ENCODE data around the gene DCP1A. TPM values are rescaled to one million over a fixed set of nuclear protein-coding genes. Genes with fewer than 3 reads are reported as not detected.
A peak's percentile ranks its signal among the peaks of the same experiment; 100 is the strongest.

Gene DCP1A
- total and polyA plus RNA-seq, 2 of the 13 experiments (the other 11 are each of a cell fraction or from before 2014, with no cell fraction given), result 14.2 to 41.2 TPM

DNA sequence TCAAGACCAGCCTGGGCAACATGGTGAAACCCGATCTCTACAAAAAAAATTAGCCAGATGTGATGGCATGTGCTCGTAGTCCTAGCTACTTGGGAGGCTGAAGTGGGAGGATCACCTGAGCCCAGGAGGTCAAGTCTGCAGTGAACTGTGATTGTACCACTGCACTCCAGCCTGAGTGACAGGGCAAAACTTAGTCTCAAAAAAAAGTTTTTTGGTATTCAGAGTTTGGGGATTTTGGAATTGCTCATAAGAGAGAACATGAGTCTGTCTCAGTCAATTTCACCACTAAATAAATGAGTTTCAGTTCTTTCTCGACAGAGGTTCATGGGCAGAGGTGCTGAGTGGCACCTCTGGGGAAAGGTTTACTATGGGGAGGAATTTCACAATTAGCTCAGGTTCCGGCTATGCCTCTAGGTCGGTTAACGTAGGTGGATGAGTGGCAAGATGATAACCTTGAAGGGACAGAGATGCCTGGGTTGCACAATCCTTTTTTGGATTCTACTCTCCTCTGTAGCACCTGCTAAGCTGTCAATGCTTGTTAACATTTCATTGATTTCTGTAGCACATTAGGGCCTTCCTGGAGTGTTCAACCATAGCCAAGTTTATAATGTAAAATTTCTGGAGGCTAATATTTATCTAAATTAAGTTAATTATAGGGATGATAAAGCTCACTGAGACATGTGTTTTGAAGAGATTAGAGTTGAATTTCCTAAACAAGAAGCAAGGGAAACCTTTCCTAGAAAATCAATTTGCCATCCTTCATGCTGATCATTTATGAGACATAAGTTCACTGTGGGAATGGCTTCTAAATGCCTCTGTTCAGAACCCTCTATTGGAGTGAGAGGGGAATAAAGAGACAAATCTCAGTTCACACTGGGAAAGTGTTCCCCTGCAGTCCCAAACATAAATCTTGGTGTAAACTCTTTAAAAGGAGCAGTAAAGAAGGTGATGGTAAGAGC, 37.4 kb upstream of the DCP1A start:
- 10% methylated on average over 6 of the region's 6 CpGs for whole genome bisulfite sequencing (ENCODE audit: low lambda C conversion rate)
- H3K36me3 ChIP-seq (replicated peaks in 1 of 2; ENCODE audit: control insufficient read depth in 1 of 2, insufficient read depth in 2 of 2, low read length in 2 of 2), result no peaks in the 10 kb centered on the region
- intact Hi-C loops (cut with micrococcal nuclease; ENCODE audit: unreplicated experiment), result no loop called here
- no peak overlapping the region for H3K9ac ChIP-seq (ENCODE audit: insufficient read depth, low read depth, low read length)
- no peak for DNase-seq (ENCODE audit: low spot score)
- in situ Hi-C loops (cut with HindIII; ENCODE audit: extremely low pct_ligation_motif_present, low pct_unique_long_range_greater_than_20kb), result no loop called here
- ATAC-seq, result no peak
- no peaks in the 10 kb centered on the region for H3K9me3 ChIP-seq (ENCODE audit: low read length)
- H3K27ac ChIP-seq (ENCODE audit: extremely low read length, insufficient read depth, low read length), result no peak overlapping the region
- ChIA-PET POLR2A (no interaction called here), CTCF (ENCODE audit: low intra/inter-chr PET ratio, low total read pairs) (no interaction called here)
- no peak for TF ChIP-seq ZFX (CRISPR knock-in tag; IDR thresholded peaks at IDR 0.05; ENCODE audit: low read depth)
- TF ChIP-seq CEBPB (IDR thresholded peaks at IDR 0.05; ENCODE audit: borderline replicate concordance, low read depth, low read length), result peak; percentile 48; the same call in 1 of the 2 replicates
- no peak for TF ChIP-seq ZNF264 (CRISPR knock-in tag; IDR thresholded peaks at IDR 0.05)
- TF ChIP-seq, protein P1, sequence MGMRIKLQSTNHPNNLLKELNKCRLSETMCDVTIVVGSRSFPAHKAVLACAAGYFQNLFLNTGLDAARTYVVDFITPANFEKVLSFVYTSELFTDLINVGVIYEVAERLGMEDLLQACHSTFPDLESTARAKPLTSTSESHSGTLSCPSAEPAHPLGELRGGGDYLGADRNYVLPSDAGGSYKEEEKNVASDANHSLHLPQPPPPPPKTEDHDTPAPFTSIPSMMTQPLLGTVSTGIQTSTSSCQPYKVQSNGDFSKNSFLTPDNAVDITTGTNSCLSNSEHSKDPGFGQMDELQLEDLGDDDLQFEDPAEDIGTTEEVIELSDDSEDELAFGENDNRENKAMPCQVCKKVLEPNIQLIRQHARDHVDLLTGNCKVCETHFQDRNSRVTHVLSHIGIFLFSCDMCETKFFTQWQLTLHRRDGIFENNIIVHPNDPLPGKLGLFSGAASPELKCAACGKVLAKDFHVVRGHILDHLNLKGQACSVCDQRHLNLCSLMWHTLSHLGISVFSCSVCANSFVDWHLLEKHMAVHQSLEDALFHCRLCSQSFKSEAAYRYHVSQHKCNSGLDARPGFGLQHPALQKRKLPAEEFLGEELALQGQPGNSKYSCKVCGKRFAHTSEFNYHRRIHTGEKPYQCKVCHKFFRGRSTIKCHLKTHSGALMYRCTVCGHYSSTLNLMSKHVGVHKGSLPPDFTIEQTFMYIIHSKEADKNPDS (CRISPR knock-in tag; IDR thresholded peaks at IDR 0.05), result no peak
- TF ChIP-seq ZNF776 (CRISPR knock-in tag; IDR thresholded peaks at IDR 0.05), result no peak
- no peak for FAIRE-seq
- no peaks in the 10 kb centered on the region for H3K27me3 ChIP-seq (ENCODE audit: control insufficient read depth in 1 of 2, insufficient read depth in 2 of 2, low read length in 2 of 2)
- no peak overlapping the region for H3K4me3 ChIP-seq (replicated peaks in 1 of 3; ENCODE audit: insufficient read depth in 1 of 3, low read depth in 2 of 3, low read length in 3 of 3)
- H4K20me1 ChIP-seq (ENCODE audit: insufficient read depth, low read length), result no peaks in the 10 kb centered on the region
- no peaks in the 10 kb centered on the region for H3K4me1 ChIP-seq (ENCODE audit: insufficient read depth, low read length)
- H3K79me2 ChIP-seq (ENCODE audit: insufficient read depth, low read length), result no peaks in the 10 kb centered on the region
- no peak overlapping the region for H3K4me2 ChIP-seq (ENCODE audit: low read depth, low read length)
- no TSS peak for BruUV-seq (replicated peaks)
- no peak overlapping the region for H2AFZ ChIP-seq (ENCODE audit: low read length)
